Panc1 (cell line): ENCODE data around the gene PCTP. TPM values are rescaled to one million over a fixed set of nuclear protein-coding genes. Genes with fewer than 3 reads are reported as not detected.

Source experiments
- ATAC-seq: fragments of 200-7000 bp; cut with Tn5 transposase; 2 replicates; pipeline ENCODE4 v1.9.1; 2020; ENCODE audit warnings: mild to moderate bottlenecking, moderate library complexity
- BruUV-seq: library from RNA; stranded (reverse); fragments of 400-500 nt; replicated peaks from 2 replicates; lab custom pipeline; 2021; lab: Mats Ljungman, UMichigan
- CTCF ChIA-PET: fragments of 300-600 bp; sonication (Branson Sonifier 250); formaldehyde crosslinking; loops from one replicate; lab custom pipeline; 2022; ENCODE audit warnings: antibody characterized with exemption; lab: Charles Lee
- POLR2A ChIA-PET: fragments of 300-600 bp; sonication (Branson Sonifier 250); formaldehyde crosslinking; loops from one replicate; lab custom pipeline; 2022; ENCODE audit warnings: antibody characterized with exemption; lab: Charles Lee
- DNase-seq: peaks from one replicate; pipeline ENCODE4 v3.0.0-alpha.2; 2010; ENCODE audit warnings: low read depth, low spot score
- H3K27ac ChIP-seq: 2 replicates; pipeline ENCODE4 v1.5.1; 2011; ENCODE audit warnings: mild to moderate bottlenecking, low read length, inconsistent platforms
- H3K27me3 ChIP-seq: fragments of 200-500 bp; sonication (Bioruptor generic); 2 replicates; pipeline ENCODE4 v1.6.0; 2014; ENCODE audit warnings: low read length, inconsistent platforms; ENCODE audit not compliant: control insufficient read depth, insufficient read depth
- H3K36me3 ChIP-seq: fragments of 200-500 bp; sonication (Bioruptor generic); 2 replicates; pipeline ENCODE4 v1.5.1; 2014; ENCODE audit warnings: inconsistent platforms, mild to moderate bottlenecking, low read length, moderate library complexity; ENCODE audit not compliant: control insufficient read depth, insufficient read depth
- H3K4me1 ChIP-seq: 2 replicates; pipeline ENCODE4 v1.5.1; 2011; ENCODE audit warnings: inconsistent platforms, mild to moderate bottlenecking, low read length, moderate library complexity; ENCODE audit not compliant: control insufficient read depth, insufficient read depth
- H3K4me3 ChIP-seq, 2 experiments: 2 replicates each; pipeline ENCODE4 v1.5.1; 2011 to 2012; ENCODE audit warnings: low read depth in 2 of 2, low read length in 2 of 2, mild to moderate bottlenecking in 2 of 2, inconsistent platforms in 1 of 2, moderate library complexity in 1 of 2
- H3K9me3 ChIP-seq: fragments of 200-500 bp; sonication (Bioruptor generic); 2 replicates; pipeline ENCODE4 v1.5.1; 2014; ENCODE audit warnings: low read depth, mild to moderate bottlenecking, inconsistent platforms, low read length, moderate library complexity; ENCODE audit not compliant: control insufficient read depth, insufficient read depth
- CTCF ChIP-seq: fragments of 450-650 bp; IDR thresholded peaks from 2 replicates; pipeline ENCODE4 v1.5.1; 2017; ENCODE audit warnings: mild to moderate bottlenecking
- POLR2AphosphoS5 ChIP-seq: IDR thresholded peaks from 2 replicates; pipeline ENCODE4 v1.6.1; 2012; ENCODE audit warnings: mild to moderate bottlenecking, low read depth, low read length, moderate library complexity
- REST ChIP-seq, 2 experiments: IDR thresholded peaks; 2 replicates each; pipeline ENCODE4 v1.6.1; 2011 to 2012; ENCODE audit warnings: low read depth in 2 of 2, control low read depth in 1 of 2, low read length in 1 of 2, mild to moderate bottlenecking in 1 of 2, moderate library complexity in 1 of 2; ENCODE audit not compliant: insufficient read depth in 1 of 2
- SIN3A ChIP-seq: IDR thresholded peaks from 2 replicates; pipeline ENCODE4 v1.6.1; 2012; ENCODE audit warnings: low read depth, mild to moderate bottlenecking, low read length, moderate library complexity, borderline replicate concordance; ENCODE audit not compliant: insufficient read depth
- TCF7L2 ChIP-seq: IDR thresholded peaks from 2 replicates; pipeline ENCODE4 v1.6.1; 2011; ENCODE audit warnings: mild to moderate bottlenecking, low read depth, low read length, inconsistent platforms
- in situ Hi-C: cut with HindIII; loops from 2 replicates; pipeline ENCODE4 v1.10.0; 2016; ENCODE audit warnings: low sequenced_read_pairs, low pct_unique_long_range_greater_than_20kb
- intact Hi-C: fragments of 100-400 bp; cut with micrococcal nuclease; formaldehyde crosslinking; loops from one replicate; pipeline ENCODE4 v1.10.0; 2022; ENCODE audit not compliant: unreplicated experiment
- total RNA-seq: library from RNA; stranded (reverse); gene quantifications from one replicate; pipeline ENCODE4 v1.2.1, GENCODE V29; 2021; ENCODE audit not compliant: unreplicated experiment

PCTP gene
- total RNA-seq, 1 experiment from 2014 or later = 23.7 TPM

- no peak overlapping the region for H3K4me3 ChIP-seq
- no TSS peak for BruUV-seq
- no peaks in the 10 kb centered on the region for H3K36me3 ChIP-seq
- H3K27me3 ChIP-seq = peaks cover 11% of the 10 kb centered on the region
- H3K9me3 ChIP-seq = no peaks in the 10 kb centered on the region
- 0 out of 2 replicates have a peak, but pooled peaks cover 5% of the 10 kb centered on the region for H3K4me1 ChIP-seq
- POLR2A ChIA-PET = no interaction called here
- ATAC-seq (no peak), DNase-seq (no peak)
- H3K27ac ChIP-seq = no peak overlapping the region
- CTCF ChIA-PET = no interaction called here
- in situ Hi-C loops (no loop called here), intact Hi-C loops (no loop called here)
- TF ChIP-seq TCF7L2 (no peak), REST (IDR thresholded peaks at IDR 0.05; ENCODE audit: insufficient read depth in 1 of 2, low read depth in 2 of 2, low read length in 1 of 2) (no peak), CTCF (no peak), POLR2AphosphoS5 (no peak), SIN3A (no peak)
Measured at GRCh38 chr17:55727275-55727674, 23.6 kb upstream of the PCTP start.

GRCh38 chr17:55727920-55728319 lies 22.9 kb upstream of the PCTP start:
- no peak overlapping the region for H3K4me3 ChIP-seq
- TF ChIP-seq SIN3A (no peak), TCF7L2 (no peak), CTCF (no peak), POLR2AphosphoS5 (no peak), REST (IDR thresholded peaks at IDR 0.05; ENCODE audit: insufficient read depth in 1 of 2, low read depth in 2 of 2, low read length in 1 of 2) (no peak)
- no peaks in the 10 kb centered on the region for H3K36me3 ChIP-seq
- H3K9me3 ChIP-seq = no peaks in the 10 kb centered on the region
- peaks cover 6% of the 10 kb centered on the region; the same call in 1 of the 2 replicates for H3K27me3 ChIP-seq
- H3K27ac ChIP-seq = no peak overlapping the region
- ChIA-PET POLR2A (no interaction called here), CTCF (no interaction called here)
- intact Hi-C loops (no loop called here), in situ Hi-C loops (no loop called here)
- no TSS peak for BruUV-seq
- DNase-seq (no peak), ATAC-seq (no peak)
- 0 out of 2 replicates have a peak, but pooled peaks cover 4% of the 10 kb centered on the region for H3K4me1 ChIP-seq
